Stimulated activated CD4-positive, alpha-beta T cell treated with anti-CD3 and anti-CD28 coated beads, Interleukin-2, amount 100 ng/mL, for 48 hours (primary cell): ENCODE results near the gene ASIC3.
"Not testable (repeated sequence)": the region's sequence is repeated elsewhere in the genome, so short reads cannot be mapped to it uniquely, and the experiment has no call there.

Source experiments
- DNase-seq, 2 donors: peaks; one replicate each; pipeline ENCODE4 v3.0.0-alpha.2; 2020

ASIC3 gene

DNA sequence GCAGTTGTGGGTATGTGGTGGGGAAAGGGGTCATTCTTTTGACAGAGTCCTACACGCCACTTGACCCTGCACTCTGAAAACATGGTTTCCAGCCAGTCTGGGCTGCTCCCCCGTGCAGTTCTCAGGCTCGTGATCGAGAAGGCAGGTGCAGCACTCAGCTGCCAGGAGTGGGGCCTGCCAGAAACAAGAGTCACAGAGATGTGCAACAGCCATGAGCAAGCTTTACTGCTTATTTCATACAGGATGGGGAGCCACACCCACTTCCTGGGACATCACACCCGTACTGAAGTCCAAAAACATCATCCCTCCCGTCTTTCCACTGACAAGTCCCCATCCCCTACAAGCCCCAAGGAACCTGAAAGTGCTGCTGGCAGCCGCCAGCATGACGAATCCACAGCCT lies 33.4 kb upstream of the ASIC3 start:
- no peak for DNase-seq

DNA sequence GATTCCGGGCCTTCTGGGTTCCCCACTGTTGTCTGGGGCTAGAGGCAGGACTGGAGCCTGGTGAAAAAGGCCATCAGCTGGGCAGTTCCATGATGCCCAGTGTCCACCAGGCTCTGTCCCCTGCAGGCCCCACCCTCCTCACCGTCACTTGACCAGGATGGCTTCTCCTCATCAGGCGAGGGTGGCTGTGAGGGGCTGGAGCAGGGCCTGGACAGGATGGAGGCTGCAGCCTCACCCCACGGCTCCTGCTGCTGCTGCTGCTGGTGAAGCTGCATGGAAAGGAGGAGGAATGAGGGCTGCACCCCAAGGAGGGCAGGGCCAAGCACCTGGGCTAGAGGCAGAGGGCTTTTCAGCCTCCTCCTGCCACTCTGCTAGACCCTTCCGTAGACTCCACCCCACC lies 32.4 kb upstream of the ASIC3 start:
- DNase-seq: no peak

DNA sequence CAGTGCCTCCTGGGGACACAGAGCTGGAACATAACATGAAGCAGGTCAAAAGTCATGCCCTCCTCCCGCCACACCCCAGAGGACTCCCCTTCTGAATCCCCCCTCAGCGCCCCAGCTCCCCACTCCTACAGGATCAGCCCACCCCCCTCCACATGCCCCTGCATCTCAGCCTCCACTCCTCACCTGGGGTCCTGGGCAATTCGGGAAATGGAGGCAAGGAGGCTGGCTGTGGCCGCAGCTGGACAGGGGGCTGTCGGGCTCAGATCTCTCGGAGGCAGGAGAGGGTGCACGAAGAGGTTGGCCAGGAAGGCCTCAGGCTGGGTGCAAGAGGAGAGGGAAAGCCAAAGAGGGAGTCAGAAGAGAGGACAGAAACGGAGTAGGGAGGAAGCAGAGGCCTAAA lies 31.8 kb upstream of the ASIC3 start:
- no peak for DNase-seq

GRCh38 chr7:151016942-151017341 lies 31.4 kb upstream of the ASIC3 start:
- DNase-seq: no peak

DNA sequence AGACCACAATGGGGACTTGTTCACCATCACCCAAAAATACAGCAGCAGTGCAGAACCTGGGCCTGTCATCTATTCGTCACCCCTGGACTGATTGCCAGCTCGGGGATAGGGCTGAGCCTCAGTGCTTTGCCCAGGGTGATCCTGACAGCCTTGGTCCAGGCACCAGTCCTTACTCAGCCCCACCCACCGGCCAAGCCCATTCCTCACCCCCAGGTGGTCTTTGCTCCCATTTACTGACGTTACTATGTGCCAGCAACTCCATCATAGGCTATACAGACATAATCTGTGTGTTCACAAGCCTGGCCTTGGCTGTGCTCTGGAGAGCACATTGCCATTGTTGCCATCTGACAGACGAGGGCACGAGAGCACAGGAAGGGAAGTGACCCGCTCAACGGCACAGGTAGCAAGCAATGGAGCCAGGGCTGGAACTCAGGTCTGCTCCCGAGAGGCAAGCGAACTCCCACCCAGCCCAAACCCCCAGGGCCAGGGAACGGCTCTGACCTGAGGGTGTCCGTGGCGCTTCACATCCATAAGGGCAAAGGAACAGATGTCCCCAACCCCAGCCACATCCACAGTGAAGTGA lies 30.9 kb upstream of the ASIC3 start:
- DNase-seq: no peak

GRCh38 chr7:151017953-151018420 lies 30.3 kb upstream of the ASIC3 start:
- DNase-seq: peak; percentile 78 to 90

- DNase-seq: no peak
Observed at GRCh38 chr7:151018421-151019129, 29.8 kb upstream of the ASIC3 start.

- DNase-seq: no peak
Observed at GRCh38 chr7:151019130-151019447, 29.2 kb upstream of the ASIC3 start.

- DNase-seq: no peak
Observed at GRCh38 chr7:151020231-151020630, 28.1 kb upstream of the ASIC3 start.

GRCh38 chr7:151023232-151023631 lies 25.1 kb upstream of the ASIC3 start:
- no peak for DNase-seq

DNA sequence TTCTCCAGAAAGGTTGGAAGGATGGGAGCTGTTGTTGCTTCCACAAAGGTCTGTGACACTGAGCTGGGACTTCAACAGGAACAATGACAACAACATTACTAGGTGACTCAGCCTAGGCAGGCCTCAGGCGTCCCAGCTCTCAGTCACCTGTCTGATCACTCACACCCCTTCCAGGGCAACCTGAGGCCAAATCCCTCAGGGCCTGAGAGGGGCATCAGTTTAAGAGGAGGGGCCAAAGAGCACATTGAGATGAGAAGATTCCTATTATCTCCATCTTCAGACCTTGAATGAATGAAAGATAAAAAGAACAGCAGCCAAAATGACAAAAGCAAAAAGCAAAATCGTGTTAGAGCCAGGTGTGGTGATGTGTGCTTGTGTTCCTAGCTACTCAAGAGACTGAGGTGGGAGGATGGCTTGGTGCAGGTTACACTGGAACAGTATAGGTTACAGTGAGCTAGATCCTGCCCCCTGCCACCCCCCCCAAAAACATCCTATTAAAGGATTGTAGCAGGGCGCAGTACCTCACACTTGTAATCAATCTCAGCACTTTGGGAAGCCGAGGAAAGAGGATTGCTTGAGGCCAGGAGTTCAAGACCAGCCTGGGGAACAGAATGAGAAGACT lies 23.8 kb upstream of the ASIC3 start, which contains the start of gene ATG9B:
ATG9B (minus strand) TSS at position 60 of the 622 bp plus-strand sequence. CDS start 71 bp downstream, outside the sequence.
- DNase-seq: no peak

- no peak for DNase-seq
Observed at GRCh38 chr7:151025924-151026671, 22.2 kb upstream of the ASIC3 start.

DNA sequence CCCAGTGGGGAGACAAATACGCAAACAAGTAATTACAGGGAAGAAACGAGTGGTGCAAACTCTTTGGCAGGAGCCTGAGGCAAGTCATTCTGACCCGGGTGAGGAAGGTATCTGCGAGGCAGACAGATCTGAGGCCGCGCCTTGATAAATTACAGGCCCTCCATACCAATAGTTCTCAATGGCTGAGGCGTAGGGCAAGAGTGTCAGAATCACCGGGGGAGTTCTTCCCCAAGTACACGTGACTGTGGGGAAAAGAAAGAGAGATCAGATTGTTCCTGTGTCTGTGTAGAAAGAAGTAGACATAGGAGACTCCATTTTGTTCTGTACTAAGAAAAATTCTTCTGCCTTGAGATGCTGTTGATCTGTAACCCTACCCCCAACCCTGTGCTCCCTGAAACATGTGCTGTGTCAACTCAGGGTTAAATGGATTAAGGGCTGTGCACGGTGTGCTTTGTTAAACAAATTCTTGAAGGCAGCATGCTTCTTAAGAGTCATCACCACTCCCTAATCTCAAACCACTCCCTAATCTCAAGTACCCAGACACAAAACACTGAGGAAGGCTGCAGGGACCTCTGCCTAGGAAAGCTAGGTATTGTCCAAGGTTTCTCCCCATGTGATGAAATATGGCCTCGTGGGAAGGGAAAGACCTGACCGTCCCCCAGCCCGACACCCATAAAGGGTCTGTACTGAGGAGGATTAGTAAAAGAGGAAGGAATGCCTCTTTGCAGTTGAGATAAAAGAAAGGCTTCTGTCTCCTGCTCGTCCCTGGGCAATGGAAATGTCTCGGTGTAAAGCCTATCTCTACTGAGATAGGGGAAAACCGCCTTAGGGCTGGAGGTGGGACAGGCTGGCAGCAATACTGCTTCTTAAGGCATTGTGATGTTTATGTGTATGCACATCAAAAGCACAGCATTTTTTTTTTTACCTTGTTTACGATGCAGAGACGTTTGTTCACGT lies 21.3 kb upstream of the ASIC3 start:
- not testable (repeated sequence) for DNase-seq

GRCh38 chr7:151027728-151028130 lies 20.6 kb upstream of the ASIC3 start:
- not testable (repeated sequence) for DNase-seq

GRCh38 chr7:151028131-151028947 lies 20.0 kb upstream of the ASIC3 start, which contains the start of gene ABCB8:
Gene ABCB8, plus strand, starts transcription at chr7:151028450. Its CDS starts 66 bp downstream, at chr7:151028516.
- DNase-seq: peak; percentile 96 to 97

GRCh38 chr7:151028948-151029501 lies 19.3 kb upstream of the ASIC3 start:
- no peak for DNase-seq

- DNase-seq: no peak
Observed at GRCh38 chr7:151031011-151031410, 17.3 kb upstream of the ASIC3 start.

- no peak for DNase-seq
Observed at GRCh38 chr7:151032936-151033863, 15.1 kb upstream of the ASIC3 start.

GRCh38 chr7:151033864-151034249 lies 14.5 kb upstream of the ASIC3 start:
- no peak for DNase-seq
